Mucosa of rectum (tissue), 2 donors: Measurements from ENCODE around the gene APOL4.
"Not testable (repeated sequence)": the region's sequence is repeated elsewhere in the genome, so short reads cannot be mapped to it uniquely, and the experiment has no call there.

Experiments used
- H3K27ac ChIP-seq, 2 donors: one replicate each; pipeline ENCODE4 v1.7.0; 2013; ENCODE audit warnings: inconsistent platforms in 2 of 2, low read depth in 2 of 2, low read length in 2 of 2
- H3K27me3 ChIP-seq, 2 donors: one replicate each; pipeline ENCODE4 v1.7.0; 2013; ENCODE audit warnings: low read length in 2 of 2; ENCODE audit not compliant: control insufficient read depth in 2 of 2, insufficient read depth in 2 of 2
- H3K36me3 ChIP-seq, 2 donors: one replicate each; pipeline ENCODE4 v1.7.0; 2013; ENCODE audit warnings: low read length in 2 of 2; ENCODE audit not compliant: control insufficient read depth in 2 of 2, insufficient read depth in 2 of 2
- H3K4me1 ChIP-seq, 2 donors: one replicate each; pipeline ENCODE4 v1.7.0; 2013; ENCODE audit warnings: low read length in 2 of 2, mild to moderate bottlenecking in 1 of 2; ENCODE audit not compliant: control insufficient read depth in 2 of 2, insufficient read depth in 2 of 2
- H3K4me3 ChIP-seq, 2 donors: one replicate each; pipeline ENCODE4 v1.7.0; 2013; ENCODE audit warnings: low read length in 2 of 2
- H3K9ac ChIP-seq, 2 donors: one replicate each; pipeline ENCODE4 v1.7.0; 2013; ENCODE audit warnings: low read length in 2 of 2, low read depth in 1 of 2, mild to moderate bottlenecking in 1 of 2
- H3K9me3 ChIP-seq, 2 donors: one replicate each; pipeline ENCODE4 v1.7.0; 2013; ENCODE audit warnings: low read length in 2 of 2; ENCODE audit not compliant: control insufficient read depth in 2 of 2
- donor health status: healthy.
- donor health status: Normal muscosa, but diverticular disease.

The APOL4 gene

GRCh38 chr22:36156515-36157419, 44.8 kb downstream of the APOL4 start:
- Histone ChIP-seq H3K27me3 (no peaks in the 10 kb centered on the region), H3K9me3 (no peaks in the 10 kb centered on the region), H3K36me3 (no peaks in the 10 kb centered on the region), H3K27ac (peak overlapping the region; percentile 80 to 87), H3K9ac (peak overlapping the region; percentile 37 to 57), H3K4me1 (peaks cover 31 to 34% of the 10 kb centered on the region in 2 donors), H3K4me3 (peak overlapping the region; percentile 54 to 67)

GRCh38 chr22:36156119-36156514, 45.5 kb downstream of the APOL4 start:
- H3K9ac ChIP-seq: peak overlapping the region; percentile 37 to 57
- H3K9me3 ChIP-seq: no peaks in the 10 kb centered on the region
- no peaks in the 10 kb centered on the region for H3K27me3 ChIP-seq
- H3K4me1 ChIP-seq: peaks cover 30 to 31% of the 10 kb centered on the region in 2 donors
- peak overlapping the region; percentile 54 to 67 for H3K4me3 ChIP-seq
- peak overlapping the region; percentile 80 to 87 for H3K27ac ChIP-seq
- no peaks in the 10 kb centered on the region for H3K36me3 ChIP-seq

GRCh38 chr22:36155702-36156101, 45.9 kb downstream of the APOL4 start:
- no peak overlapping the region for H3K4me3 ChIP-seq

GRCh38 chr22:36154423-36154945, 47.1 kb downstream of the APOL4 start:
- Histone ChIP-seq H3K27ac (peak overlapping the region; percentile 69 to 87), H3K9ac (no peak overlapping the region), H3K4me3 (no peak overlapping the region), H3K9me3 (no peaks in the 10 kb centered on the region), H3K4me1 (peaks cover 23 to 27% of the 10 kb centered on the region in 2 donors), H3K27me3 (no peaks in the 10 kb centered on the region), H3K36me3 (no peaks in the 10 kb centered on the region)

More at GRCh38 chr22:36155702-36156101, 45.9 kb downstream of the APOL4 start:
- Histone ChIP-seq H3K27ac (peak overlapping the region; percentile 69 to 87), H3K9me3 (no peaks in the 10 kb centered on the region), H3K27me3 (no peaks in the 10 kb centered on the region), H3K4me1 (peaks cover 28 to 31% of the 10 kb centered on the region in 2 donors), H3K36me3 (no peaks in the 10 kb centered on the region), H3K9ac (peak overlapping the region in 1 of 2 donors; percentile 44)

GRCh38 chr22:36153501-36154422, 47.8 kb downstream of the APOL4 start:
- H3K27ac ChIP-seq: no peak overlapping the region
- H3K27me3 ChIP-seq: no peaks in the 10 kb centered on the region
- H3K9ac ChIP-seq: no peak overlapping the region
- peaks cover 1 to 3% of the 10 kb centered on the region in 2 donors for H3K36me3 ChIP-seq
- H3K4me1 ChIP-seq: peaks cover 19 to 25% of the 10 kb centered on the region in 2 donors
- H3K4me3 ChIP-seq: no peak overlapping the region
- H3K9me3 ChIP-seq: no peaks in the 10 kb centered on the region

- peaks cover 13 to 20% of the 10 kb centered on the region in 2 donors for H3K4me1 ChIP-seq
- not testable (repeated sequence) for H3K36me3 ChIP-seq, H3K27me3 ChIP-seq, H3K9me3 ChIP-seq, H3K9ac ChIP-seq, H3K4me3 ChIP-seq, H3K27ac ChIP-seq
These were observed 48.8 kb downstream of the APOL4 start for GRCh38 chr22:36152821-36153220.

- no peaks in the 10 kb centered on the region for H3K9me3 ChIP-seq
- H3K27ac ChIP-seq: no peak overlapping the region
- peaks cover 3 to 6% of the 10 kb centered on the region in 2 donors for H3K36me3 ChIP-seq
- peaks cover 13 to 20% of the 10 kb centered on the region in 2 donors for H3K4me1 ChIP-seq
- H3K9ac ChIP-seq: no peak overlapping the region
- H3K27me3 ChIP-seq: no peaks in the 10 kb centered on the region
- H3K4me3 ChIP-seq: no peak overlapping the region
These were observed 49.5 kb downstream of the APOL4 start for GRCh38 chr22:36152088-36152487.

GRCh38 chr22:36151006-36151595, 50.5 kb downstream of the APOL4 start:
- Histone ChIP-seq H3K4me3 (no peak overlapping the region), H3K27me3 (no peaks in the 10 kb centered on the region), H3K9ac (no peak overlapping the region), H3K9me3 (no peaks in the 10 kb centered on the region), H3K4me1 (peaks cover 7 to 14% of the 10 kb centered on the region in 2 donors), H3K36me3 (peaks cover 3 to 6% of the 10 kb centered on the region in 2 donors), H3K27ac (no peak overlapping the region)

GRCh38 chr22:36149441-36149840, 52.2 kb downstream of the APOL4 start:
- no peak overlapping the region for H3K4me3 ChIP-seq
- H3K27me3 ChIP-seq: no peaks in the 10 kb centered on the region
- no peak overlapping the region for H3K27ac ChIP-seq
- H3K9me3 ChIP-seq: no peaks in the 10 kb centered on the region
- peaks cover 0 to under 1% of the 10 kb centered on the region in 2 donors for H3K4me1 ChIP-seq
- H3K36me3 ChIP-seq: peaks cover 3 to 6% of the 10 kb centered on the region in 2 donors
- no peak overlapping the region for H3K9ac ChIP-seq
